Omental fat pad (tissue), 4 donors: ENCODE measurements around the gene KCNK5. TPM values are rescaled to one million over a fixed set of nuclear protein-coding genes. Genes with fewer than 3 reads are reported as not detected.
A peak's percentile ranks its signal among the peaks of the same experiment; 100 is the strongest.

Experiments used
- ATAC-seq: fragments of 150-250 bp; one replicate; pipeline ENCODE4 v1.9.1; 2016; ENCODE audit warnings: mild to moderate bottlenecking, moderate library complexity; ENCODE audit not compliant: low FRiP score
- DNase-seq: peaks from one replicate; pipeline ENCODE4 v3.0.0-alpha.2; 2019; ENCODE audit warnings: low spot score
- CTCF ChIP-seq, 3 donors: fragments of 450-650 bp; IDR thresholded peaks; one replicate each; pipeline ENCODE4 v1.5.1; 2016 to 2017; ENCODE audit warnings: antibody characterized with exemption in 3 of 3, mild to moderate bottlenecking in 3 of 3, moderate library complexity in 2 of 3
- total RNA-seq, 4 donors: library from RNA; depleted of rRNA; stranded (reverse); fragments of >200 nt; gene quantifications; one replicate each; pipeline ENCODE4 v1.1.0, GENCODE V29; 2016

KCNK5 gene
- total RNA-seq, 4 donors from 2014 or later, result 1.7 to 10.9 (median 4.1) TPM

- no peak for TF ChIP-seq CTCF (IDR thresholded peaks at IDR 0.05)
- ATAC-seq, result no peak
- DNase-seq, result no peak
These were observed 51.0 kb downstream of the KCNK5 start for GRCh38 chr6:39178235-39178634.

- ATAC-seq (no peak), DNase-seq (no peak)
- no peak for TF ChIP-seq CTCF (IDR thresholded peaks at IDR 0.05)
These were observed 52.1 kb downstream of the KCNK5 start for GRCh38 chr6:39177130-39177529.

- TF ChIP-seq CTCF (IDR thresholded peaks at IDR 0.05), result no peak
- DNase-seq (no peak), ATAC-seq (no peak)
These were observed 56.0 kb downstream of the KCNK5 start for GRCh38 chr6:39173270-39173669.

- DNase-seq, result no peak
- no peak for ATAC-seq
- no peak for TF ChIP-seq CTCF (IDR thresholded peaks at IDR 0.05)
These were observed 56.9 kb downstream of the KCNK5 start for GRCh38 chr6:39172377-39172757.

GRCh38 chr6:39171489-39172376 lies 57.5 kb downstream of the KCNK5 start:
- ATAC-seq (peak; percentile 33), DNase-seq (no peak)
- TF ChIP-seq CTCF (IDR thresholded peaks at IDR 0.05), result no peak

GRCh38 chr6:39170860-39171259 lies 58.4 kb downstream of the KCNK5 start:
- ATAC-seq, result no peak
- TF ChIP-seq CTCF (IDR thresholded peaks at IDR 0.05), result no peak
- no peak for DNase-seq

- DNase-seq, result no peak
- no peak for TF ChIP-seq CTCF (IDR thresholded peaks at IDR 0.05)
- no peak for ATAC-seq
These were observed 58.9 kb downstream of the KCNK5 start for GRCh38 chr6:39170389-39170788.
